ENCODE results near the gene LMBRD1.

The LMBRD1 gene

DNA sequence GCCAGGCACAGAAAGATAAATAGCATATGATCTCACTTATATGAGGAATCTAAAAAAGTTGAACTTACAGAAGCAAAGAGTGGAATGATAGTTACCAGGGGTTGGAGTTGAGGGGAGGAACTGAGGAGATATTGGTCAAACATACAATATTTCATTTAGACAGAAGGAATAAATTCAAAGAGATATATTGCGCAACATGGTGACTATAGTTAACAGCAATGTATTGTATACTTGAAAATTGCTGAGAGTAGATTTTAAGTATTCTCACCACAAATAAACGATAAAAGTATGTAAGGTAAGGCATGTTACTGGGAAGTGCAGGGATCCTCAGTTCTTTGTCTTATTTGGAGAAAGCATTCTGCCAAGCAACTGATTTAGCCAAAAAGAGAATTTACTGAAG is 171.9 kb downstream of the LMBRD1 start:
- no peak for DNase-seq
